Neural cell (in vitro differentiated cells): ENCODE data around the gene SERPINA1.

ENCODE experiments used
- EP300 ChIP-seq: fragments of 450-650 bp; conservative IDR thresholded peaks from 2 replicates; pipeline ENCODE4 v1.6.1; 2014; ENCODE audit warnings: antibody characterized with exemption, mild to moderate bottlenecking, moderate library complexity; ENCODE audit not compliant: poor library complexity, severe bottlenecking
- EZH2 ChIP-seq: fragments of 200-600, 300-800 bp; shearing (Covaris generic), sonication (generic); IDR thresholded peaks from 2 replicates; pipeline ENCODE4 v1.6.1; 2014; ENCODE audit warnings: antibody characterized with exemption, low read length, borderline replicate concordance, mild to moderate bottlenecking; ENCODE audit not compliant: insufficient read depth, poor library complexity, severe bottlenecking
- MXI1 ChIP-seq: fragments of 450-650 bp; conservative IDR thresholded peaks from 2 replicates; pipeline ENCODE4 v1.6.1; 2014; ENCODE audit warnings: antibody characterized with exemption, mild to moderate bottlenecking; ENCODE audit not compliant: poor library complexity, severe bottlenecking
- POLR2AphosphoS5 ChIP-seq: IDR thresholded peaks from 2 replicates; pipeline ENCODE4 v1.6.1; 2012
- RAD21 ChIP-seq: fragments of 450-650 bp; conservative IDR thresholded peaks from 2 replicates; pipeline ENCODE4 v1.6.1; 2014; ENCODE audit warnings: antibody characterized with exemption, mild to moderate bottlenecking, moderate library complexity
- TAF1 ChIP-seq: IDR thresholded peaks from 2 replicates; pipeline ENCODE4 v1.6.1; 2012; ENCODE audit warnings: low read depth
- TF ChIP-seq, protein P1 (sequence below): fragments of 450-650 bp; IDR thresholded peaks from 2 replicates; pipeline ENCODE4 v1.5.1; 2014; ENCODE audit warnings: antibody characterized with exemption, mild to moderate bottlenecking, moderate library complexity; ENCODE audit not compliant: poor library complexity, severe bottlenecking
- TF ChIP-seq, protein P2 (sequence below): IDR thresholded peaks from 2 replicates; pipeline ENCODE4 v1.6.1; 2012; ENCODE audit warnings: borderline replicate concordance

DNA sequence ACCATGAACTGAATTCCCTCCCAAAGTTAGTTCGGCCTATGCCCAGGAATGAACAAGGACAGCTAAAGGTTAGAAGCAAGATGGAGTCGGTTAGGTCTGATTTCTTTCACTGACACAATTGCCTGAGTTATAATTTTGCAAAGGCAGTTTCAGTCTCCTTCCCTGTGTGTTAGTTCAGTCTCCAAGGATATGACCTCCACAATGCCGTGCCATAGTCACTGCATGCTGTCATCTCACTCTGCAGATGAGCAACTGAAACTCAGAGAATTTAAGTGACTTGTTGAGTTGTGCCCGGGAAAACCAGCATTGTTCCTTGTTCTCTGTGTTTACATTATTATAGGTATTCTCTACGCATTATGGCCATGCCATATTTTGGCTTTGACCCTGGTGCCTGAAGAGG lies 10.1 kb upstream of the SERPINA1 start:
- TF ChIP-seq, protein P1, sequence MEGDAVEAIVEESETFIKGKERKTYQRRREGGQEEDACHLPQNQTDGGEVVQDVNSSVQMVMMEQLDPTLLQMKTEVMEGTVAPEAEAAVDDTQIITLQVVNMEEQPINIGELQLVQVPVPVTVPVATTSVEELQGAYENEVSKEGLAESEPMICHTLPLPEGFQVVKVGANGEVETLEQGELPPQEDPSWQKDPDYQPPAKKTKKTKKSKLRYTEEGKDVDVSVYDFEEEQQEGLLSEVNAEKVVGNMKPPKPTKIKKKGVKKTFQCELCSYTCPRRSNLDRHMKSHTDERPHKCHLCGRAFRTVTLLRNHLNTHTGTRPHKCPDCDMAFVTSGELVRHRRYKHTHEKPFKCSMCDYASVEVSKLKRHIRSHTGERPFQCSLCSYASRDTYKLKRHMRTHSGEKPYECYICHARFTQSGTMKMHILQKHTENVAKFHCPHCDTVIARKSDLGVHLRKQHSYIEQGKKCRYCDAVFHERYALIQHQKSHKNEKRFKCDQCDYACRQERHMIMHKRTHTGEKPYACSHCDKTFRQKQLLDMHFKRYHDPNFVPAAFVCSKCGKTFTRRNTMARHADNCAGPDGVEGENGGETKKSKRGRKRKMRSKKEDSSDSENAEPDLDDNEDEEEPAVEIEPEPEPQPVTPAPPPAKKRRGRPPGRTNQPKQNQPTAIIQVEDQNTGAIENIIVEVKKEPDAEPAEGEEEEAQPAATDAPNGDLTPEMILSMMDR: no peak
- TF ChIP-seq RAD21 (no peak), POLR2AphosphoS5 (no peak), EZH2 (no peak), EP300 (no peak), MXI1 (no peak), TAF1 (no peak)
- TF ChIP-seq, protein P2, sequence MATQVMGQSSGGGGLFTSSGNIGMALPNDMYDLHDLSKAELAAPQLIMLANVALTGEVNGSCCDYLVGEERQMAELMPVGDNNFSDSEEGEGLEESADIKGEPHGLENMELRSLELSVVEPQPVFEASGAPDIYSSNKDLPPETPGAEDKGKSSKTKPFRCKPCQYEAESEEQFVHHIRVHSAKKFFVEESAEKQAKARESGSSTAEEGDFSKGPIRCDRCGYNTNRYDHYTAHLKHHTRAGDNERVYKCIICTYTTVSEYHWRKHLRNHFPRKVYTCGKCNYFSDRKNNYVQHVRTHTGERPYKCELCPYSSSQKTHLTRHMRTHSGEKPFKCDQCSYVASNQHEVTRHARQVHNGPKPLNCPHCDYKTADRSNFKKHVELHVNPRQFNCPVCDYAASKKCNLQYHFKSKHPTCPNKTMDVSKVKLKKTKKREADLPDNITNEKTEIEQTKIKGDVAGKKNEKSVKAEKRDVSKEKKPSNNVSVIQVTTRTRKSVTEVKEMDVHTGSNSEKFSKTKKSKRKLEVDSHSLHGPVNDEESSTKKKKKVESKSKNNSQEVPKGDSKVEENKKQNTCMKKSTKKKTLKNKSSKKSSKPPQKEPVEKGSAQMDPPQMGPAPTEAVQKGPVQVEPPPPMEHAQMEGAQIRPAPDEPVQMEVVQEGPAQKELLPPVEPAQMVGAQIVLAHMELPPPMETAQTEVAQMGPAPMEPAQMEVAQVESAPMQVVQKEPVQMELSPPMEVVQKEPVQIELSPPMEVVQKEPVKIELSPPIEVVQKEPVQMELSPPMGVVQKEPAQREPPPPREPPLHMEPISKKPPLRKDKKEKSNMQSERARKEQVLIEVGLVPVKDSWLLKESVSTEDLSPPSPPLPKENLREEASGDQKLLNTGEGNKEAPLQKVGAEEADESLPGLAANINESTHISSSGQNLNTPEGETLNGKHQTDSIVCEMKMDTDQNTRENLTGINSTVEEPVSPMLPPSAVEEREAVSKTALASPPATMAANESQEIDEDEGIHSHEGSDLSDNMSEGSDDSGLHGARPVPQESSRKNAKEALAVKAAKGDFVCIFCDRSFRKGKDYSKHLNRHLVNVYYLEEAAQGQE: no peak
